Loucy (cell line): ENCODE measurements around the gene FTO.

ENCODE experiments used
- H2AFZ ChIP-seq: fragments of 200-600 bp; sonication (generic); 2 replicates; pipeline ENCODE4 v1.6.0; 2016; ENCODE audit warnings: antibody characterized with exemption, mild to moderate bottlenecking, low read length, moderate library complexity
- H3F3A ChIP-seq: fragments of 200-600 bp; 2 replicates; pipeline ENCODE4 v1.6.0; 2016; ENCODE audit warnings: antibody characterized with exemption, low read depth, mild to moderate bottlenecking
- H3K27me3 ChIP-seq: fragments of 200-600 bp; sonication (generic); 2 replicates; pipeline ENCODE4 v1.6.1; 2014; ENCODE audit warnings: low read length, mild to moderate bottlenecking; ENCODE audit not compliant: insufficient read depth, poor library complexity, severe bottlenecking
- H3K36me3 ChIP-seq: fragments of 200-600 bp; sonication (generic); 2 replicates; pipeline ENCODE4 v1.6.1; 2016; ENCODE audit warnings: low read length; ENCODE audit not compliant: insufficient read depth
- H3K4me1 ChIP-seq: fragments of 200-600 bp; sonication (generic); 2 replicates; pipeline ENCODE4 v1.5.1; 2014; ENCODE audit warnings: low read length, mild to moderate bottlenecking; ENCODE audit not compliant: insufficient read depth, poor library complexity, severe bottlenecking
- H3K4me2 ChIP-seq: fragments of 200-600 bp; sonication (generic); 2 replicates; pipeline ENCODE4 v1.6.0; 2014; ENCODE audit warnings: antibody characterized with exemption, low read length, low read depth, mild to moderate bottlenecking; ENCODE audit not compliant: poor library complexity, severe bottlenecking
- H3K4me3 ChIP-seq: fragments of 200-600 bp; sonication (generic); 2 replicates; pipeline ENCODE4 v1.5.1; 2014; ENCODE audit warnings: low read length, mild to moderate bottlenecking, mixed read lengths; ENCODE audit not compliant: poor library complexity, severe bottlenecking
- H3K79me2 ChIP-seq: fragments of 200-600 bp; sonication (generic); 2 replicates; pipeline ENCODE4 v1.6.1; 2014; ENCODE audit warnings: low read length; ENCODE audit not compliant: insufficient read depth
- H3K9ac ChIP-seq: fragments of 200-600 bp; sonication (generic); 2 replicates; pipeline ENCODE4 v1.6.0; 2014; ENCODE audit warnings: mild to moderate bottlenecking, low read depth, low read length, moderate library complexity; ENCODE audit not compliant: poor library complexity, severe bottlenecking
- H3K9me2 ChIP-seq: fragments of 200-600 bp; sonication (generic); replicated peaks from 2 replicates; pipeline ENCODE4 v1.6.1; 2016; ENCODE audit warnings: low read depth, low read length, mixed read lengths
- H3K9me3 ChIP-seq: fragments of 200-600 bp; sonication (generic); 2 replicates; pipeline ENCODE4 v1.6.1; 2014; ENCODE audit warnings: mild to moderate bottlenecking, antibody characterized with exemption, low read length, low read depth; ENCODE audit not compliant: insufficient read depth
- H4K20me1 ChIP-seq: fragments of 200-600 bp; sonication (generic); 2 replicates; pipeline ENCODE4 v1.6.0; 2014; ENCODE audit warnings: antibody characterized with exemption, low read length, mild to moderate bottlenecking; ENCODE audit not compliant: insufficient read depth, poor library complexity, severe bottlenecking
- EZH2phosphoT487 ChIP-seq: fragments of 200-600 bp; IDR thresholded peaks from 2 replicates; pipeline ENCODE4 v1.6.1; 2018; ENCODE audit warnings: antibody characterized with exemption, mild to moderate bottlenecking, moderate library complexity, borderline replicate concordance
- TF ChIP-seq, protein P1 (sequence below): fragments of 200-600 bp; sonication (generic); conservative IDR thresholded peaks from 2 replicates; pipeline ENCODE4 v1.5.1; 2014; ENCODE audit warnings: mild to moderate bottlenecking, antibody characterized with exemption, low read length

FTO gene

GRCh38 chr16:53973021-53973420, 269.1 kb downstream of the FTO start:
- H2AFZ ChIP-seq: no peak overlapping the region
- no peaks in the 10 kb centered on the region for H3K27me3 ChIP-seq
- TF ChIP-seq, protein P1, sequence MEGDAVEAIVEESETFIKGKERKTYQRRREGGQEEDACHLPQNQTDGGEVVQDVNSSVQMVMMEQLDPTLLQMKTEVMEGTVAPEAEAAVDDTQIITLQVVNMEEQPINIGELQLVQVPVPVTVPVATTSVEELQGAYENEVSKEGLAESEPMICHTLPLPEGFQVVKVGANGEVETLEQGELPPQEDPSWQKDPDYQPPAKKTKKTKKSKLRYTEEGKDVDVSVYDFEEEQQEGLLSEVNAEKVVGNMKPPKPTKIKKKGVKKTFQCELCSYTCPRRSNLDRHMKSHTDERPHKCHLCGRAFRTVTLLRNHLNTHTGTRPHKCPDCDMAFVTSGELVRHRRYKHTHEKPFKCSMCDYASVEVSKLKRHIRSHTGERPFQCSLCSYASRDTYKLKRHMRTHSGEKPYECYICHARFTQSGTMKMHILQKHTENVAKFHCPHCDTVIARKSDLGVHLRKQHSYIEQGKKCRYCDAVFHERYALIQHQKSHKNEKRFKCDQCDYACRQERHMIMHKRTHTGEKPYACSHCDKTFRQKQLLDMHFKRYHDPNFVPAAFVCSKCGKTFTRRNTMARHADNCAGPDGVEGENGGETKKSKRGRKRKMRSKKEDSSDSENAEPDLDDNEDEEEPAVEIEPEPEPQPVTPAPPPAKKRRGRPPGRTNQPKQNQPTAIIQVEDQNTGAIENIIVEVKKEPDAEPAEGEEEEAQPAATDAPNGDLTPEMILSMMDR: no peak
- TF ChIP-seq EZH2phosphoT487: no peak
- no peak overlapping the region for H3K4me2 ChIP-seq
- no peaks in the 10 kb centered on the region for H3K36me3 ChIP-seq
- no peaks in the 10 kb centered on the region for H4K20me1 ChIP-seq
- H3K79me2 ChIP-seq: no peaks in the 10 kb centered on the region
- no peak overlapping the region for H3K4me3 ChIP-seq
- H3F3A ChIP-seq: no peaks in the 10 kb centered on the region
- H3K9ac ChIP-seq: no peak overlapping the region
- no peaks in the 10 kb centered on the region for H3K9me3 ChIP-seq
- H3K9me2 ChIP-seq: no peaks in the 10 kb centered on the region
- H3K4me1 ChIP-seq: no peaks in the 10 kb centered on the region

DNA sequence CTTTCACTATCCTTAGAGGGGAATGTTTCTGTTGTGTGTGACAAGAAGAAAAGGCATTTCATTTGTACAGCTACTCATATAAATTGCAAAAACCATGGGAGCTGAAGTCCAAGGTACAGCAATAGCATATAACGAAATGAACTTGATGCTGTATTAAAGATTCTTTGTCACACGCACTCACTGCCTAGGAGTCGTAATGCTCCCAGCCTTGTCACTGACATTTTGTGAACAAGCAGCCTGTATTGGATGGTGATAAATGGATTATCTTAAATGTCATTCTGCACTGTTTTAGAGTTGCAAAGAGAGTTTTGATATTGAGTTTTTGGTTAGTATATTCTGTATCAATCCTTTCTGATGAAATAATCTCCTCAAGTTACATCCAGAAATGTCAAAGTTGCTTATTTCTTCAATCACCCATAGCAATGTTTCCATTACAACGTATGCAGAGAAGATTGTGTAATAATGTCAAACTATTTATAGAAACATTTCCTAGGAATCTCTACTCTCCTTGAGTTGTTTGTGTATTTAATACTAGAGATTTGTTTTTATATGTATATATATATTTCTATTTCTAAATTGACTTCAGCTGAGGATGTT, 270.6 kb downstream of the FTO start:
- Histone ChIP-seq H3K9me3 (no peaks in the 10 kb centered on the region), H3K9me2 (no peaks in the 10 kb centered on the region), H3K79me2 (no peaks in the 10 kb centered on the region), H3K4me1 (no peaks in the 10 kb centered on the region), H3K36me3 (no peaks in the 10 kb centered on the region), H3K4me3 (no peak overlapping the region), H3K9ac (no peak overlapping the region), H3K4me2 (no peak overlapping the region), H3F3A (no peaks in the 10 kb centered on the region), H3K27me3 (no peaks in the 10 kb centered on the region), H4K20me1 (no peaks in the 10 kb centered on the region), H2AFZ (no peak overlapping the region)
- TF ChIP-seq, protein P1: no peak
- TF ChIP-seq EZH2phosphoT487: no peak

DNA sequence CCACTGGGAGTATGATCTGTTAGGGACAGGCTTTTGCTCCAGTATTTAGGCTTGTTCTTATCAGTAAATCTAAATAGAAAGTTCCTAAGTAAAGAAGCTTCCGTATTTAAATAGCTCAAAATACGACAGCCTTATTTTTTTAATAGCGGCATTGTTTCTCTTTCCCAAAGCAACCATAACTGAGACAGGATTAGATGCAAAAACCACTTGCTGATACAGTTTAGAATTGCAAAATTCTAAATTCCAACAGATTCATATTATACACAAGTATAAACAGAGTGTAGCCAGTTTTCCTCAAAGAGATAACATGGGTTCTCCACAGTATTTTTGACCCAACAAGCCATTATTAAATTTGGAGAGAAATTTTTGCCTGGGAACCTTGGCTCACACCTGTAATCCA, 276.7 kb downstream of the FTO start:
- no peaks in the 10 kb centered on the region for H3K9me2 ChIP-seq
- H3K9me3 ChIP-seq: no peaks in the 10 kb centered on the region
- no peak overlapping the region for H2AFZ ChIP-seq
- no peak overlapping the region for H3K9ac ChIP-seq
- H3K4me1 ChIP-seq: no peaks in the 10 kb centered on the region
- no peaks in the 10 kb centered on the region for H4K20me1 ChIP-seq
- H3K79me2 ChIP-seq: no peaks in the 10 kb centered on the region
- H3K27me3 ChIP-seq: no peaks in the 10 kb centered on the region
- no peaks in the 10 kb centered on the region for H3K36me3 ChIP-seq
- H3K4me3 ChIP-seq: no peak overlapping the region
- H3K4me2 ChIP-seq: no peak overlapping the region
- TF ChIP-seq, protein P1: no peak
- TF ChIP-seq EZH2phosphoT487: no peak
- H3F3A ChIP-seq: no peaks in the 10 kb centered on the region
